NCI-H2227 (cell line): ENCODE data around the gene THSD4.
A peak's percentile ranks its signal among the peaks of the same experiment; 100 is the strongest.
"Not testable (repeated sequence)": the region's sequence is repeated elsewhere in the genome, so short reads cannot be mapped to it uniquely, and the experiment has no call there.

ENCODE experiments used
- DNase-seq: peaks from one replicate; lab custom pipeline; 2025; ENCODE audit not compliant: unreplicated experiment; lab: John Stamatoyannopoulos, UW

Gene THSD4

GRCh38 chr15:71702496-71702895 is 587.2 kb downstream of the THSD4 start:
- no peak for DNase-seq

- no peak for DNase-seq
Observed at GRCh38 chr15:71705151-71705550, 589.9 kb downstream of the THSD4 start.

GRCh38 chr15:71706461-71707229 is 591.4 kb downstream of the THSD4 start:
- DNase-seq = no peak

GRCh38 chr15:71707230-71708050 is 592.2 kb downstream of the THSD4 start:
- no peak for DNase-seq

GRCh38 chr15:71708051-71708429 is 592.8 kb downstream of the THSD4 start:
- DNase-seq = peak; percentile 28

GRCh38 chr15:71708741-71709140 is 593.5 kb downstream of the THSD4 start:
- no peak for DNase-seq

GRCh38 chr15:71709808-71710418 is 594.6 kb downstream of the THSD4 start:
- no peak for DNase-seq

GRCh38 chr15:71712182-71712581 is 596.9 kb downstream of the THSD4 start:
- no peak for DNase-seq

- DNase-seq = no peak
Observed at GRCh38 chr15:71713191-71713809, 598.0 kb downstream of the THSD4 start.

- no peak for DNase-seq
Observed at GRCh38 chr15:71715914-71716313, 600.6 kb downstream of the THSD4 start.

GRCh38 chr15:71716990-71717389 is 601.7 kb downstream of the THSD4 start:
- no peak for DNase-seq

- DNase-seq = no peak
Observed at GRCh38 chr15:71718116-71718910, 603.0 kb downstream of the THSD4 start.

GRCh38 chr15:71723344-71723743 is 608.1 kb downstream of the THSD4 start:
- DNase-seq = no peak

- not testable (repeated sequence) for DNase-seq
Observed at GRCh38 chr15:71725207-71725955, 610.1 kb downstream of the THSD4 start.

- DNase-seq = no peak
Observed at GRCh38 chr15:71728881-71729280, 613.6 kb downstream of the THSD4 start.

GRCh38 chr15:71729319-71729718 is 614.0 kb downstream of the THSD4 start:
- no peak for DNase-seq

- peak; percentile 38 for DNase-seq
Observed at GRCh38 chr15:71730277-71731144, 615.2 kb downstream of the THSD4 start.

GRCh38 chr15:71732636-71733035 is 617.4 kb downstream of the THSD4 start:
- peak; percentile 50 for DNase-seq

GRCh38 chr15:71733122-71733521 is 617.9 kb downstream of the THSD4 start:
- no peak for DNase-seq
